GM23338 (cell line): ENCODE data around the gene TOB2. TPM values are rescaled to one million over a fixed set of nuclear protein-coding genes. Genes with fewer than 3 reads are reported as not detected.

Experiments used
- ATAC-seq: fragments of 200-7000 bp; cut with Tn5 transposase; 3 replicates; pipeline ENCODE4 v1.9.1; 2020
- DNase-seq: peaks from one replicate; pipeline ENCODE4 v3.0.0-alpha.2; 2015; ENCODE audit warnings: low spot score
- H2AFZ ChIP-seq: fragments of 200-600 bp; sonication (generic); 2 replicates; pipeline ENCODE4 v1.8.0; 2016; ENCODE audit warnings: antibody characterized with exemption, mild to moderate bottlenecking, moderate library complexity
- H3F3A ChIP-seq: fragments of 200-600 bp; sonication (generic); replicated peaks from 2 replicates; pipeline ENCODE4 v1.8.0; 2017; ENCODE audit warnings: antibody characterized with exemption, mixed run types, low read depth
- H3K27ac ChIP-seq: fragments of 200-600 bp; sonication (generic); 2 replicates; pipeline ENCODE4 v1.6.1; 2016; ENCODE audit warnings: low read depth
- H3K27me3 ChIP-seq: fragments of 200-600 bp; sonication (generic); 2 replicates; pipeline ENCODE4 v1.8.0; 2016; ENCODE audit warnings: mild to moderate bottlenecking, mixed run types, moderate library complexity; ENCODE audit not compliant: insufficient read depth
- H3K36me3 ChIP-seq: fragments of 200-600 bp; sonication (generic); 2 replicates; pipeline ENCODE4 v1.8.0; 2016; ENCODE audit warnings: mild to moderate bottlenecking; ENCODE audit not compliant: insufficient read depth
- H3K4me1 ChIP-seq: fragments of 200-600 bp; sonication (generic); 2 replicates; pipeline ENCODE4 v1.8.0; 2016; ENCODE audit warnings: mild to moderate bottlenecking, moderate library complexity; ENCODE audit not compliant: insufficient read depth
- H3K4me2 ChIP-seq: fragments of 200-600 bp; sonication (generic); 2 replicates; pipeline ENCODE4 v1.7.1; 2017; ENCODE audit warnings: mixed run types
- H3K4me3 ChIP-seq: fragments of 200-600 bp; sonication (generic); 2 replicates; pipeline ENCODE4 v1.6.1; 2016; ENCODE audit warnings: mixed run types
- H3K79me2 ChIP-seq: fragments of 200-600 bp; sonication (generic); replicated peaks from 2 replicates; pipeline ENCODE4 v1.8.0; 2017; ENCODE audit warnings: mild to moderate bottlenecking; ENCODE audit not compliant: insufficient read depth
- H3K9me2 ChIP-seq: fragments of 200-600 bp; sonication (generic); 2 replicates; pipeline ENCODE4 v1.8.0; 2017; ENCODE audit not compliant: insufficient read depth
- H4K20me1 ChIP-seq: fragments of 200-600 bp; sonication (generic); replicated peaks from 2 replicates; pipeline ENCODE4 v1.8.0; 2017; ENCODE audit warnings: mild to moderate bottlenecking; ENCODE audit not compliant: insufficient read depth
- H3K27ac Mint-ChIP-seq: 2 replicates; pipeline ENCODE4 v1.8.0; 2020; ENCODE audit warnings: inconsistent platforms, mild to moderate bottlenecking, moderate library complexity, mixed read lengths
- H3K27me3 Mint-ChIP-seq: 3 replicates; pipeline ENCODE4 v1.8.0; 2022; ENCODE audit warnings: low read depth, mild to moderate bottlenecking, moderate library complexity, mixed read lengths, inconsistent platforms; ENCODE audit not compliant: insufficient read depth, poor library complexity
- H3K36me3 Mint-ChIP-seq: 3 replicates; pipeline ENCODE4 v1.8.0; 2021; ENCODE audit warnings: low read depth, mild to moderate bottlenecking, inconsistent platforms, moderate library complexity, mixed read lengths
- H3K4me1 Mint-ChIP-seq: 3 replicates; pipeline ENCODE4 v1.8.0; 2020; ENCODE audit warnings: mild to moderate bottlenecking, inconsistent platforms, mixed read lengths
- H3K4me3 Mint-ChIP-seq: 3 replicates; pipeline ENCODE4 v1.8.0; 2021; ENCODE audit warnings: moderate library complexity, mild to moderate bottlenecking, inconsistent platforms, mixed read lengths
- H3K9me3 Mint-ChIP-seq: 3 replicates; pipeline ENCODE4 v1.8.0; 2020; ENCODE audit warnings: moderate library complexity, mild to moderate bottlenecking, inconsistent platforms, mixed read lengths
- CREB1 ChIP-seq: fragments of 250-450 bp; sonication (Bioruptor Pico); IDR thresholded peaks from 2 replicates; pipeline ENCODE4 v1.5.0; 2020; ENCODE audit warnings: low read depth, mild to moderate bottlenecking, moderate library complexity
- ETS1 ChIP-seq: IDR thresholded peaks from 2 replicates; pipeline ENCODE4 v1.6.1; 2016; ENCODE audit warnings: antibody characterized with exemption
- EZH2 ChIP-seq: fragments of 200-600 bp; sonication (generic); IDR thresholded peaks from one replicate; pipeline ENCODE4 v1.8.0; 2017; ENCODE audit warnings: antibody characterized with exemption, mild to moderate bottlenecking, low read depth; ENCODE audit not compliant: unreplicated experiment
- EZH2phosphoT487 ChIP-seq: fragments of 200-600 bp; sonication (generic); IDR thresholded peaks from one replicate; pipeline ENCODE4 v1.8.1; 2018; ENCODE audit warnings: antibody characterized with exemption; ENCODE audit not compliant: unreplicated experiment
- JUNB ChIP-seq: IDR thresholded peaks from one replicate; pipeline ENCODE4 v1.6.1; 2016; ENCODE audit warnings: antibody characterized with exemption; ENCODE audit not compliant: unreplicated experiment
- NANOG ChIP-seq: IDR thresholded peaks from 2 replicates; pipeline ENCODE4 v1.6.1; 2016; ENCODE audit warnings: antibody characterized with exemption, borderline replicate concordance
- REST ChIP-seq: IDR thresholded peaks from one replicate; pipeline ENCODE4 v1.6.1; 2018; ENCODE audit warnings: antibody characterized with exemption; ENCODE audit not compliant: unreplicated experiment
- STAT1 ChIP-seq: IDR thresholded peaks from one replicate; pipeline ENCODE4 v1.6.1; 2016; ENCODE audit warnings: antibody characterized with exemption; ENCODE audit not compliant: unreplicated experiment
- ZNF462 ChIP-seq: fragments of 250-450 bp; sonication (Bioruptor Pico); IDR thresholded peaks from 2 replicates; pipeline ENCODE4 v1.5.0; 2020; ENCODE audit warnings: mild to moderate bottlenecking, moderate library complexity
- polyA plus RNA-seq: library from polyadenylated mRNA; unstranded; fragments of >200 nt; fragmentation: Nextera tagmentation; extraction: Ambion mirVana; gene quantifications from 2 replicates; pipeline ENCODE4 v1.2.1, GENCODE V29; 2016
- total RNA-seq: library from RNA; depleted of rRNA; stranded (reverse); fragments of >200 nt; shearing (Covaris generic); gene quantifications from 2 replicates; pipeline ENCODE4 v1.2.3, GENCODE V29; 2014

The TOB2 gene
- total and polyA plus RNA-seq, 2 experiments from 2014 or later: 27.3 to 47.2 TPM

- Mint-ChIP-seq H3K36me3 (peaks cover 23% of the 10 kb centered on the region), H3K9me3 (no peaks in the 10 kb centered on the region), H3K4me1 (0 out of 3 replicates have a peak, but pooled peaks cover 3% of the 10 kb centered on the region), H3K27me3 (peaks cover 1% of the 10 kb centered on the region), H3K4me3 (no peak overlapping the region), H3K27ac (no peak overlapping the region; the same call in 1 of the 2 replicates)
- ATAC-seq (no peak), DNase-seq (no peak)
- Histone ChIP-seq H3K36me3 (no peaks in the 10 kb centered on the region), H3F3A (no peaks in the 10 kb centered on the region), H3K4me2 (no peak overlapping the region), H3K79me2 (no peaks in the 10 kb centered on the region), H3K27ac (no peak overlapping the region), H3K27me3 (no peaks in the 10 kb centered on the region), H3K9me2 (no peaks in the 10 kb centered on the region), H3K4me3 (no peak overlapping the region), H2AFZ (no peak overlapping the region), H4K20me1 (no peaks in the 10 kb centered on the region), H3K4me1 (no peaks in the 10 kb centered on the region)
- TF ChIP-seq REST (no peak), EZH2 (no peak), ETS1 (no peak), NANOG (no peak), EZH2phosphoT487 (no peak), ZNF462 (CRISPR knock-in tag) (no peak), JUNB (no peak), STAT1 (no peak), CREB1 (no peak)
Observed at GRCh38 chr22:41394012-41394356, 52.6 kb downstream of the TOB2 start.
